ENCODE data around the gene NEDD4L. TPM values are rescaled to one million over a fixed set of nuclear protein-coding genes. Genes with fewer than 3 reads are reported as not detected.

Gene NEDD4L
- total RNA-seq, 1 donor from 2014 or later = 5.1 TPM

DNA sequence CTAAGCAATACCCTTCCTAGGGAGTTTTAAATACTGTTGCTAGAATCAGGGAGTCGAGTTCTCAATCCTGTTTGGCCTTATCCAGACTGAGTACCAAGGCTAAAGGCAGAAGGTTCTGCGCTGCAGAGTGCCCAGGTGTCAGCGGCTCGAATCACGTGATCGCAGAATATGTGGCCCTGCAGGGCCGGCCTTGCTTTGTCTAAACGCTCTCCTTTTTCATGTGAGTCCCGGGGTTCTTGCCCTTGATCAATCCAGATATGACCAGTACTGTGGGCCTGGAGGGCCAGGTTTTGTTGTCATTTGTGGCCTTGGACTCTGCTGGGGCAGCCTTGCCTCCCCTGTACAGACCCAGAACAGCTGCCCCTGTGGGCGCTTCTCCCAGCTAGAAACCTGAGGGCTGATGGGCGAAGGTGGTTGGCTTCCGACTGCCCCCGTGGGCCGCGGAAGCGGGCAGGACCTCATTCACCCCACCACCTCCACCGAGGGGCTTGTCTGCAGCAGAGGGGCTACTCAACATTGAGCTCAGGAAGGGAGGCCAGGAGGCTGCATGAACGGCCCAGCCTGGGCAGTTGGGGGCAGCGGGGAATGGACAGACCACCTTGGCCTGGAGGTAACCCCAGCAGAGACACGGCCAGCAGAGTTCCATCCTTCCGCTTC lies 359.9 kb downstream of the NEDD4L start:
- no peak overlapping the region for H3K27ac Mint-ChIP-seq
- H3K4me3 Mint-ChIP-seq (ENCODE audit: low read depth) = no peak overlapping the region
- intact Hi-C loops (cut with micrococcal nuclease) = no loop called here
- no peaks in the 10 kb centered on the region for H3K9me3 Mint-ChIP-seq
- no peak for DNase-seq (ENCODE audit: low spot score)
- no peaks in the 10 kb centered on the region for H3K4me1 Mint-ChIP-seq (ENCODE audit: low read depth)
- H3K36me3 Mint-ChIP-seq (ENCODE audit: low read depth) = no peaks in the 10 kb centered on the region
- H3K27me3 Mint-ChIP-seq (ENCODE audit: low read depth) = peaks cover 2% of the 10 kb centered on the region

- Mint-ChIP-seq H3K27me3 (ENCODE audit: low read depth) (peaks cover 2% of the 10 kb centered on the region), H3K36me3 (ENCODE audit: low read depth) (no peaks in the 10 kb centered on the region), H3K9me3 (no peaks in the 10 kb centered on the region), H3K4me1 (ENCODE audit: low read depth) (no peaks in the 10 kb centered on the region), H3K4me3 (ENCODE audit: low read depth) (no peak overlapping the region), H3K27ac (no peak overlapping the region)
- intact Hi-C loops (cut with micrococcal nuclease) = no loop called here
- DNase-seq (ENCODE audit: low spot score) = no peak
These were observed 361.3 kb downstream of the NEDD4L start for GRCh38 chr18:58405107-58405898.

DNA sequence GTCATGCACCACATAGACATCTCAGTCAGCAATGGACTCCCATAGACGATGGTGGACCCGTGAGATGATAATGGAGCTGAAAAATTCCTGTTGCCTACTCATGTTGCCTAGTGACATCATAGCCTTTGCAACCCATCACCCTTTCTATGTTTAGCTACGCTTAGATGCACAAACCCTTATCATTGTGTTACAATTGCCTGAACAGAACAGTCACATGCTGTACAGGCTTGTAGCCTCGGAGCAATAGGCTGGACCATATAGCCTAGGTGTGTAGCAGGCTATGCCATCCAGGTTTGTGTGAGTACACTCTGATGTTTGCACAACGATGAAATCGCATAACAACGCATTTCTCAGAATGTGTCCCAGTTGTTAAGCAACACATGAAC lies 363.2 kb downstream of the NEDD4L start:
- no peaks in the 10 kb centered on the region for H3K36me3 Mint-ChIP-seq (ENCODE audit: low read depth)
- H3K4me1 Mint-ChIP-seq (ENCODE audit: low read depth) = no peaks in the 10 kb centered on the region
- no peak overlapping the region for H3K4me3 Mint-ChIP-seq (ENCODE audit: low read depth)

DNA sequence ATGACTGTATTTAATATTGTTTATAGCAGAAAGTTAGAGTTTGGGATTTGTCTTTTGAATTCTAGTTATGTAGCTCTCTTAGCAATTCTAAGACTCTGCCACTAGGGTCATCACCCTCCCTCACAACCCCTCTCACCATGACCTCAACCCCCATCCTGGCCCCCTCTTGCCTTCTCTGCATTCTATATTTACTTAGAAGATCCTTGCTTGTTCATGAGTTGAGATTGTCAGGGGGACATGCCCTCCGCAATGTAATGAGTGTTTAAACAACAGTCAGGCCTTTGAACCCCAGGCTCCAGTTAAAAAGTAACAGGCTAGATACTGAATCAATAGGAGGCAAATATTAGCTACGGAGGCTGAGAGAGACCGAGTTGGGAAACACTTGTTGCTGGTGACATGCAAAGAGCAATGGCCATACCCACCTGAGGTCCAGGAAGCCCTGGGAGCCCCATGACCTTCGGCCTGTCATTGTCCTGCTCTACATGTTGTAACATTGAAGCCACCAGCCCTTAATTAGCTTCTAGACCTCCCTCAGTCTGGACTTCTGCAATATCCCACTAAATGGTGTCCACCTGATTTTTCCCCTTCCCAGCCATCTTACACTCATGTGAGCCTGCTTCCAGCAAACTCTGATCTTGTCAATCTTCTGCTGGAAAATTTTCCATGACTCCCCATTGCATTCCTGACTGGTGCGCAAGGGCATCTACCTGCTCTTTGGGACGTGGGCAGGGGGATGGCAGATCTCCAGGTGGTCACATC lies 363.8 kb downstream of the NEDD4L start:
- H3K27ac Mint-ChIP-seq = no peak overlapping the region
- no peaks in the 10 kb centered on the region for H3K4me1 Mint-ChIP-seq (ENCODE audit: low read depth)
- no peak overlapping the region for H3K4me3 Mint-ChIP-seq (ENCODE audit: low read depth)
- no peaks in the 10 kb centered on the region for H3K27me3 Mint-ChIP-seq (ENCODE audit: low read depth)
- intact Hi-C loops (cut with micrococcal nuclease) = no loop called here
- no peak for DNase-seq (ENCODE audit: low spot score)
- H3K9me3 Mint-ChIP-seq = no peaks in the 10 kb centered on the region
- H3K36me3 Mint-ChIP-seq (ENCODE audit: low read depth) = no peaks in the 10 kb centered on the region

More for the DNA sequence above, 363.2 kb downstream of the NEDD4L start:
- Mint-ChIP-seq H3K27ac (no peak overlapping the region), H3K27me3 (ENCODE audit: low read depth) (no peaks in the 10 kb centered on the region), H3K9me3 (no peaks in the 10 kb centered on the region)
- intact Hi-C loops (cut with micrococcal nuclease) = no loop called here
- no peak for DNase-seq (ENCODE audit: low spot score)

- Mint-ChIP-seq H3K36me3 (ENCODE audit: low read depth) (no peaks in the 10 kb centered on the region), H3K27ac (no peak overlapping the region), H3K27me3 (ENCODE audit: low read depth) (no peaks in the 10 kb centered on the region), H3K4me1 (ENCODE audit: low read depth) (no peaks in the 10 kb centered on the region), H3K9me3 (no peaks in the 10 kb centered on the region), H3K4me3 (ENCODE audit: low read depth) (no peak overlapping the region)
- DNase-seq (ENCODE audit: low spot score) = no peak
- intact Hi-C loops (cut with micrococcal nuclease) = no loop called here
These were observed 364.6 kb downstream of the NEDD4L start for GRCh38 chr18:58408665-58409064.

GRCh38 chr18:58409802-58410445 lies 365.9 kb downstream of the NEDD4L start:
- H3K4me1 Mint-ChIP-seq (ENCODE audit: low read depth) = no peaks in the 10 kb centered on the region
- no peaks in the 10 kb centered on the region for H3K27me3 Mint-ChIP-seq (ENCODE audit: low read depth)
- no peak overlapping the region for H3K4me3 Mint-ChIP-seq (ENCODE audit: low read depth)
- intact Hi-C loops (cut with micrococcal nuclease) = no loop called here
- H3K9me3 Mint-ChIP-seq = no peaks in the 10 kb centered on the region
- no peaks in the 10 kb centered on the region for H3K36me3 Mint-ChIP-seq (ENCODE audit: low read depth)
- H3K27ac Mint-ChIP-seq = no peak overlapping the region
- DNase-seq (ENCODE audit: low spot score) = no peak

DNA sequence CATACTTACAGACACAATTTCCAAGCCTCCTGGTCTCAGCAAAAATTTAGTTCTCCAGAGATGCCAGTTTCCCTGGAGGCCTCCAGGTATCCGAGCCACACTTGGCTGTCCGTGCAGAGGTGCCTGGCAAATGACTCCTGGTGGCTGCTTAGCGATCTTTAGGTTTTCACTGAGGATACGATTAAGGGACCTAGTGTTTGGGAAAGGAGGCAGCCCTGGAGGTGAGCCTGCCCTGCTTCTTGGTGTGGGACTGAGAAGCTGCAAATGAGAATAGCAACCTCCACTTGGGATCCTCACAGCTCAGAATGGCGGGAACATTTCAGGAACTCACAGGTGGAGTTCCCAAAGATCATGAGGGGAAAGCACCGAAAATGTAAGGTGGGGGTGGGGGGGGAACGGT lies 367.3 kb downstream of the NEDD4L start:
- Mint-ChIP-seq H3K4me1 (ENCODE audit: low read depth) (no peaks in the 10 kb centered on the region), H3K9me3 (no peaks in the 10 kb centered on the region), H3K36me3 (ENCODE audit: low read depth) (no peaks in the 10 kb centered on the region), H3K27ac (no peak overlapping the region), H3K4me3 (ENCODE audit: low read depth) (no peak overlapping the region), H3K27me3 (ENCODE audit: low read depth) (no peaks in the 10 kb centered on the region)
- intact Hi-C loops (cut with micrococcal nuclease) = no loop called here
- DNase-seq (ENCODE audit: low spot score) = no peak

DNA sequence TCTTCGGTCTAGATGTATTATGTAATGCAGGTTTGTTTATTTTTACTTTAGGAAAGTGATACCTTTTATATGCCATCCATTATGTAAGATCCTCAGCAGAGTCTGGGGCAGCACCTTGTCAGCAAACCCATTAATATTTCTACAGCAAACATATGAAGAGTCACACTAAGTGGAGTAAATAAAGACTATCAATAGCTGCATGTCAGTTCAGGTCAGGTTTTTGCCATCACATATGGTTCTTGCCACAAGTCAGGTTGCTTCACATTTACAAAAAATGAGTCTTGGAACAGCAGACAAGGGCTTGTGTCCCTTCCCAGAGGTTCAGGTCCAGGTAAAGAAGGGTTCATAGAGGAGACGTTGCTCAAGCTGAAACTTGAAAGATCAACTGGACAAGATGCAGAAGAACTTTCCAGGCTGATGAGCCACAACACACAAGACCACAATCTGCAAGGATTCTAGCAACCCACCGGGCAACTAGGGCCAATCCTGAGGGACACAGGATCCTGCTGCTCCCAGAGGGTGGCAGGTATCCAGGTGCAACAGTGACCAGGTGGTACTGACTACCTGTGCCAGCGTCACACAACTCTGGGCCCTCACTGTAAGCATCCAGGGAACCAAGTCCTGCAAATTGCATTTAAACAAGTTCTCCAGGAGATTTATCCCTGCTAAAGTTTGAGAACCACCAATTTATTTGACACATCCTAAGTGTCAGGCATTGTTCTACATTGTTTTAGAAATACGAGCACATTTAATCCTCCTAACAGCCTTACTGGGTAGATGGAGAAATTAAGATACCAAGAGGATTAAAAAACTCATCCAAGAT lies 369.0 kb downstream of the NEDD4L start:
- H3K36me3 Mint-ChIP-seq (ENCODE audit: low read depth) = no peaks in the 10 kb centered on the region
- DNase-seq (ENCODE audit: low spot score) = no peak
- peaks cover 2% of the 10 kb centered on the region for H3K27me3 Mint-ChIP-seq (ENCODE audit: low read depth)
- no peaks in the 10 kb centered on the region for H3K9me3 Mint-ChIP-seq
- H3K4me3 Mint-ChIP-seq (ENCODE audit: low read depth) = no peak overlapping the region
- intact Hi-C loops (cut with micrococcal nuclease) = no loop called here
- no peak overlapping the region for H3K27ac Mint-ChIP-seq
- H3K4me1 Mint-ChIP-seq (ENCODE audit: low read depth) = no peaks in the 10 kb centered on the region

- H3K27ac Mint-ChIP-seq = no peak overlapping the region
- intact Hi-C loops (cut with micrococcal nuclease) = no loop called here
- no peaks in the 10 kb centered on the region for H3K36me3 Mint-ChIP-seq (ENCODE audit: low read depth)
- H3K4me1 Mint-ChIP-seq (ENCODE audit: low read depth) = no peaks in the 10 kb centered on the region
- no peak for DNase-seq (ENCODE audit: low spot score)
- no peaks in the 10 kb centered on the region for H3K9me3 Mint-ChIP-seq
- peaks cover 2% of the 10 kb centered on the region for H3K27me3 Mint-ChIP-seq (ENCODE audit: low read depth)
- H3K4me3 Mint-ChIP-seq (ENCODE audit: low read depth) = no peak overlapping the region
These were observed 369.9 kb downstream of the NEDD4L start for GRCh38 chr18:58413667-58414628.

DNA sequence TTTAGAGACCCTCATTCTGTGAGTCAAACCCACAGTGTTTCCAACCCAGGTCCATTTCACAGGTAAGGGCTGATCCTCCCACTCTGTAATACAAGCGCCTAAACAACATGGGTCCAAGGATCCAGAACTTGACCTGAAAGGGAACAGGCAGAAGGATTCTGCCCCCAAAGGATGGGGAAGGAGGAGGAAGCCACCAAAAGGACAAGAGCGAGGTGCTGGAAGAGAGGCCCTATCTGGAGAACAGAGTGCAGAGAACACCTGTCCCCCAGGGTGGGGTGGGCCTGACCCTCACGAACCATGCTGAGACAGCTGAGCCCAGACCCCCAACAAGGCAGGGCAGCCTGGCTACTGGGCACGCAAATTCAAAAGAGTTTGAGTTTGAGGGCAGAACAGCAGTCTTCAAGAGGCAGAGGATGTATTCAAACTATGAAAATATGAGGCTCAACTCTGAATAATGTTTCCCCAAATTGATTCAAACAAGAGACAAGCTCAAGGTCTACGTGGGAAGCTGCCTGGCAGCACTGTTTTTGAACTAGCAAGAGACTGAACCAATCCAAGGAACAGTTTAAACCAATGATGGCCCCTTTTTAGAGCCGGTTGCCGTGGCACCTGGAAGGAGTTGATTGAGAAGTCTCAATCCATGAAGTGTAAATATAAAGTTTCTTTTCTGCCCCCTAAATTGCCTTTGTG lies 372.1 kb downstream of the NEDD4L start:
- H3K27me3 Mint-ChIP-seq (ENCODE audit: low read depth) = peaks cover 2% of the 10 kb centered on the region
- no peak overlapping the region for H3K27ac Mint-ChIP-seq
- no peaks in the 10 kb centered on the region for H3K4me1 Mint-ChIP-seq (ENCODE audit: low read depth)
- H3K36me3 Mint-ChIP-seq (ENCODE audit: low read depth) = no peaks in the 10 kb centered on the region
- intact Hi-C loops (cut with micrococcal nuclease) = no loop called here
- no peaks in the 10 kb centered on the region for H3K9me3 Mint-ChIP-seq
- H3K4me3 Mint-ChIP-seq (ENCODE audit: low read depth) = no peak overlapping the region
- no peak for DNase-seq (ENCODE audit: low spot score)

Data from activated T-helper 2 cell treated with anti-CD3 and anti-CD28 coated beads, Interferon-gamma antibody, Interleukin-2, Interleukin-4, amounts not matched to agents 10 μg/mL and 5 μg/mL and 100 μg/mL, durations not matched to agents 14 hours and 24 hours and 36 hours (primary cell).